ENCODE data around the gene SRD5A1.

The SRD5A1 gene

DNA sequence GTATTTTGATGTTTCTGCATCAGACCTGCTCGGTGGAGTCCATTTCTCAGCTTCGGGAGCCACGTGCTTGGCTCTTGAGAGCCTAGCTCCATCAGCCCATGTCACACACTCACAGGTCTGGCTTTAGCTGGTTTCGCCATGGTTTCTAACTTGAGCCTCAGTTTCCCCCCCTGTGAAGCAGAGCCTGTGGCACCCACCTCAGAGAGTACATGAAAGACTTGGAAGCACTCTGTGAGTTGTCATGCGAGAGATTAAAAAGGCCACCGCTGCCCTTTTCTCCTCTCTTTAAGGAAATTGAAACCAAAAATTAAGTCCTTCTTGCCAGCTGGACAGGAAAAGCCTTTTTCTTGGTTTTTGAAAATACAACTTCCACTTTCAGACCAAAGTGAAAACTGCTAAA, 88.8 kb downstream of the SRD5A1 start:
- no peak for TF ChIP-seq ZNF274 (IDR thresholded peaks at IDR 0.05; ENCODE audit: low read depth, low read length)

DNA sequence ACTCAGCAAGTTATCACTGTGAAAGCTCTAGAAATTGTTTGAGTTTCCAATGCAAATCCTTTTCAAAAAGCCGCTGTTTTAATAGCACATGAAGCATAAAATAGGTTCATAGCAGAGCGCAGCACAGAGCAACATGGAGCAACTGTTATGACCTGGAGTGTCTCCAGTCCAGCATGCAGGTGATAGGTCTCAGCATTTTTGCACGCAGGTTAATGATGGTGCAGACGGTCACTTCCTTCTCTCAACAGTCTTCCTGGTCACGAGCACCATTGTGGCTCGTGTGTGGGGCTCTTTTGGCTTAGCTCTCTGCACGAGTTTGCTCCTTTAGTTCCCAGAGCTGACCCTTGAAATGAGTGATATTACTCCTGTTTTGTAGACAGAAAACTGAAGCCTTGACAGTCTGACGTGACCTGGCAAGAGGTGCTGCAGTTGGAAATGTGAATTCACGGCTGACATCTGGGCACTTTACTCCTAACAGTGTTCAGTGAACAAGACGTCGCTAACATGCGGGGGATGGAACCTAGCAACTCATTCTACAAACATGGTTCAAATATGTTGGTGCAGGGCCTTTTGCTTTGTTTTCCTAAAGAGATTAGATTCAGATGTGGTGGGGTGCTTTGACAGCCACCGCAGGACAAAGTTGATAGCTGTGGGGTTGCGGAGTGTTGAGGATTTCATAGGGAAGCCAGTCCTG, 90.0 kb downstream of the SRD5A1 start:
- no peak for TF ChIP-seq ZNF274 (IDR thresholded peaks at IDR 0.05; ENCODE audit: low read depth, low read length)

More for the DNA sequence above, 88.8 kb downstream of the SRD5A1 start:
- peak overlapping the region; percentile 51; the same call in 1 of the 2 replicates for H3K4me3 ChIP-seq (ENCODE audit: low read length)

DNA sequence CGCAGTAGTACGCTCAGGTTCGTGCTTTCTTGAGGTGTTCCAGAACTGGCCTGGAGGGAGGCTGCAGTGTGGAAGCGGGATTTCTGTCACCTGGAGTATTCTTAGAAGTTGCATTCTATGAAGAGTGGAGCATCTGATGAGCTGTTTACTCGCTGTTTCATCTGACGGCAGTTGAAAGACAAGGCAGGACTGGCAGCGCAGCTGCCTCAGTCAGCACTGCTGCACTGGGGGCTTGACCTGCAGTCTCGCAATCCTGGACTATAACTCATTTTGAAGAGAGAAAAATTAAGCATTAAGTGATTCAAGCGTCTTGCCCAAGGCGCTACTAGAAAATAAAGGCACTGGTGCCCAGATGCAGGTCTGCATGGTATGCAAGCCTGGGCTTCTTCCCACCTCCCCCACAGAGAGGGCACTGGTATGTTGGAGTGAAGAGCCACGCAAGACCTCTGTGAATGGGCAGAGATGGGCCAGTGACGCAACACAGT, 90.6 kb downstream of the SRD5A1 start:
- TF ChIP-seq ZNF274 (IDR thresholded peaks at IDR 0.05; ENCODE audit: low read depth, low read length), result no peak
- no peak overlapping the region for H3K4me3 ChIP-seq (ENCODE audit: low read length)

More for the DNA sequence above, 90.0 kb downstream of the SRD5A1 start:
- H3K4me3 ChIP-seq (ENCODE audit: low read length), result no peak overlapping the region
